ENCODE results near the gene CSK. TPM values are rescaled to one million over a fixed set of nuclear protein-coding genes. Genes with fewer than 3 reads are reported as not detected.
"Not testable (repeated sequence)": the region's sequence is repeated elsewhere in the genome, so short reads cannot be mapped to it uniquely, and the experiment has no call there.

Gene CSK
- total RNA-seq, 1 experiment from 2014 or later: 23.8 TPM

GRCh38 chr15:74770211-74770903, 11.5 kb upstream of the CSK start:
- no peak for DNase-seq (ENCODE audit: low read depth)

- DNase-seq (ENCODE audit: low read depth): no peak
Measured at GRCh38 chr15:74773329-74773728, 8.6 kb upstream of the CSK start.

GRCh38 chr15:74773731-74774252, 8.1 kb upstream of the CSK start:
- DNase-seq (ENCODE audit: low read depth): no peak

DNA sequence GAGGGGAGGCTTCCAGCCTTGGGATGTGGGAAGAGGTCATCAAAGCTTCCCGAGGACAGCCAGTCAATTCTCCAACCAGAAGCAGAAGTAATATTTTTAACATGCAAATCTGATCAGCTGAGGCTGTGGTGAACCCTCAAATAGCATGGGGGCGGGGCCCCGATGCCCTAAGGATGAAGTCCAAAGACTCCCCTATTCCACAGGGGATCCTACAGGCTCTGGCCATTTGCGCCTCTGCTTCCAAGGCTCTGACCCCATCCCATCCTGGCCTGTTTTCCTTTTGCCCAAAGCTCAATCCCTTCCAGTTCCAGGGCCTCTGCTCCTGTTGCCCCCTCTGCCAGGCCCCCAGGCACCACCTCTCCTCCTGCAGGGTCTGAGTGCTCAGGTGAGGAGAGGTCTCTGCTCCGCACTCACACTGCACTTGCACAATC, 6.7 kb upstream of the CSK start:
- DNase-seq (ENCODE audit: low read depth): no peak

GRCh38 chr15:74775894-74776293, 6.0 kb upstream of the CSK start:
- DNase-seq (ENCODE audit: low read depth): no peak

GRCh38 chr15:74776821-74777768, 4.8 kb upstream of the CSK start:
- no peak for DNase-seq (ENCODE audit: low read depth)

DNA sequence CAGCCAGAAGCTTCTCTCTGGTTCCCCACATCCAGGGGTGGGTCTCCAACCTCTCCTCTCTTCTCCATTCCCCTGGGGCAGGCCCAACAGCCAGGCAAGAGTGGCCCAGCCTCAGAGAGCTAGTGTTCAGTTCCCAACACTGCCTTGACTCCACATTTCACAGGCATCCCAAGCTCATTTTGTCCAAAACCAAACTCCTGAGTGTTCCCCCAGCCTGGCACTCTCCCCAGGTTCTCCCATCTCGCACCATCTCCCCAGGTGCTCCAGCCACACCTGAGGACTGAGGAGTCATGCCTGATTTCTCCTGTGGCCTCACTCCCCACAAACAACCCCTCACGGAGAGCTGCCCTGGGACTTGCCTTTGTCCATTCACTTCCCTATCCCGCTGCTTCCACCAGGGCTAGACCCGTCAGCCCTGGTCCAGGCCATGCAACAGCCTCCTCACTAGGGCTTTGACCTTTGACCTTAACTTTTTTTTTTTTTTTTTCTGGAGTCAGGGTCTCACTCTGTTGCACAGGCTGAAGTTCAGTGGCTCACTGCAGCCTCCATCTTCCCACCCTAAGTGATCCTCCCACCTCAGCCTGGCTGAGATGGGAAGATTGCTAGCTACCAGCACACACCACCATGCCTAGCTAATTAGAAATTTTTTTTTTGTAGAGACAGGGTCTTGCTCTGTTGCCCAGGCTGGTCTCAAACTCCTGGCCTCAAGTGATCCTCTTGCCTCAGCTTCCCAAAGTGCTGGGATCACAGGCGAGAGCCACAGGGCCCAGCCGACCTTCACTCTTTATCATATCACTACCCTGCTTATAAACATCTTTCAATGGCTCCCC, 3.9 kb upstream of the CSK start:
- DNase-seq (ENCODE audit: low read depth): no peak

DNA sequence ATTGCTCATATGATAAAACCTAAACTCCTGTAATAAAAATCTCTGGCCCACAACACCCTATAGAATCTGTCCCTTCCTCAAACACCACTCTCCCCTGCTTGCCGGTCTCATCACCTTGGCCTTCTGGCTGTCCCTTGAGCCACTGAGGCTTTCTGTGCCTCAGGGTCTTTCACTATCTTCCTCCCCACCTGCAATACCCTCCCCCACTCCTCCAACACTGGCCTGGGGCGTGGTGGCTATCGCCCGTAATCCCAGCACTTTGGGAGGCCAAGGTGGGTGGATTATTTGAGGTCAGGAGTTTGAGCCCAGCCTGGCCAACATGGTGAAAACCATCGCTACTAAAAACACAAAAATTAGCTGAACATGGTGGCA, 3.3 kb upstream of the CSK start:
- DNase-seq (ENCODE audit: low read depth): no peak

- DNase-seq (ENCODE audit: low read depth): no peak
Measured at GRCh38 chr15:74779162-74779648, 2.7 kb upstream of the CSK start.

- no peak for DNase-seq (ENCODE audit: low read depth)
Measured at GRCh38 chr15:74780523-74781430, 1.1 kb upstream of the CSK start.

- no peak for DNase-seq (ENCODE audit: low read depth)
Measured at GRCh38 chr15:74782259-74783071, 585 bp downstream of the CSK start.

DNA sequence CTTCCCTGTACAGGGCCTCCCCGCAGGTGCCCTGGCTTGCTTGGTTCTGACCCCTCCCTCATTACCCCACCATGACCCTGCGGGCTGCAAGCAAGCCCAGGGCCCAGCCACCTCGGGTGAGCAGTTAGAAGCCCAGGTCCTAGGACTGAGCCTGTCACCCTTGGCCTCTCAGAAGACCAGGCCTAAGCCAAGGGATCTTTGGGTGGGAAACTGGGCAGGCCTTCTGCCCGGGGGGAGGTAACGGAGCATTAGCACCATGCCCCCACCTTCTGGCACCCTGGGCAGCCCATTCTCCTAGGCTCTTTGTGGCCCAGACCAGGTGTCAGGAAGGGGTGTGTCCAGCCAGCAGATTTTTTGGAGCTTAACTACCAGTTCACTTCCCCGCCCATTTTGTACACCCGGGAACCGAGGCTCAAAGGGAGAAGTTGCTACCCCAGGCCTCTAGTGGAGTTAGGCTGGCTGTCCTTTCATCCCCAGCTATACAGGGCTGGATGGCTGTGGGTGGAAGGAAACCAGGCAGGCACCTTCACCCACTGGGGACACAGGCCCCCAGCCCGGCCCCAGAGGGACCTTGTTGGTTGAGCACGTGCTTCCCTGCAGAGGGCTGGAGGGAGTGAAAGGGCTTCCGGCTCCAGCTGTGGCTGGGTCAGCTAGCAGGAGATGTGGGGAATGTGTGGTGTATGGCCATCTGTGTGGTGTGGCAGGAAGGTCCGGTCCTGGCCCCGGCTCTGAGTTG, 1.4 kb downstream of the CSK start:
- DNase-seq (ENCODE audit: low read depth): no peak

DNA sequence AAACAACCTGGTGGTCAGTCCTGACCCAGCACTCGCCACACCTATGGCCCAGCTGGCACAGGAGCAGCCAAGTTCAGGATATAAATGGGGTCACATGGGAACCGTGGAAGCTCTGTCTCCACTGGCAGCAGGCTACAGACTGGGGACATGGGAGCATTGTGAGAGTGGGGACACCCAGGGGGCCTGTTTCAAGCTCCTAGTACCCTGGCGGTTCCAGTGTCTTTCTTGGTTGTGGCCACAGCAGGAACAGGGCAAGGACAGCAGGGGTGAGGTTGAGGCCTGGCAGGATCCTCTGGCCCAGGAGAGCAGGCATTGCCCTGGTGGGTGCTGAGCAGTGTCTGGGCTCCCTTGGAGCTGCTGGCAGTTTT, 1.9 kb downstream of the CSK start:
- DNase-seq (ENCODE audit: low read depth): no peak

DNA sequence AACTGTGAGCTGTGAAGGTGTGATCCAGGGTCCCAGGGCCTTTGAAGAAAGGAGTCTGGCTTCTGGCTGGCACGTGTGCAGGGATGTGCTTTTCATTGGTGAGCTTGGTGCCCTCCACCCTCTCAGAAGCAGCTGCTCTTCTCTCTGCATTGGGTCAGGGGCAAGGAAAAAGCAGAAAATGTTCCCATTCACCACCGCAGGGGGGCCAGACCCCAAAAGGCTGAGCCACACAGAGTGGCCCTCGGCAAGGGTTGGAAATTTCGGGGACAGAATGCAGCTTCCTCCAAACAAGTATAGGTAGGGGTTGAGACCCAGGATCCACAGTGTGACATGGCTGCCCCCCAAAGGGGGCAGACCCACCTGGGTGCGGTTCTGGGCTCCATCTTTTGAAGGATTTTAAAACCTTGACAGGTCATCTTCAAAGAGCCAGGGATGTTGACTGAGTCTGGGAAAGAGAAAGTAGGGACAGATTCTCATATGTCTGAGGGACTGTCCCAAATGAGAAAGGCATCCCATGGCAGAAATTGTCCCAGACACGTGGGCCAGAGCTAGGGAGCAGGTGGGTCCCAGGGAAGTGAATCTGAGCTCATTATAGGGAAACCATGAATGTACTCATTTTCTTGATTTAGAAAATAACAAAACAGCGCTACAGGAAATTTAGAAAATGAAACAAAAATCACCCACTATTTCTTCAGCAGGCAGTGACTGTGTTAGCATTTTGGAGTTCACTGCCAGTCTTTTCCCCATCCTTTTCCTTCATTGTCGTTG, 2.7 kb downstream of the CSK start:
- no peak for DNase-seq (ENCODE audit: low read depth)

GRCh38 chr15:74785194-74786032, 3.5 kb downstream of the CSK start:
- DNase-seq (ENCODE audit: low read depth): no peak

DNA sequence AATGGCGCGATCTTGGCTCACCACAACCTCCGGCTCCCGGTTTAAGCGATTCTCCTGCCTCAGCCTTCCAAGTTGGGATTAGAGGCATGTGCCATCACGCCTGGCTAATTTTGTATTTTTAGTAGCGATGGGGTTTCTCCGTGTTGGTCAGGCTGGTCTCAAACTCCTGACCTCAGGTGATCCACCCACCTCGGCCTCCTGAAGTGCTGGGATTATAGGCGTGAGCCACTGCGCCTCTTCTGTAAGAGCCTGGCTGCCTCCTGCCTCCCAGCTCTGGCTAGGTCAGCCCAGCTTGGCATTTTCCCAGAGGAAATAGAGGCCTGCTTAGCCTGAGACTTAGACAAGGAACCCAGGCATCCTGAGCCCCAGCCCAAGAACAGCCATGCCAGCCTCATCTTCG, 4.2 kb downstream of the CSK start:
- DNase-seq (ENCODE audit: low read depth): not testable (repeated sequence)

DNA sequence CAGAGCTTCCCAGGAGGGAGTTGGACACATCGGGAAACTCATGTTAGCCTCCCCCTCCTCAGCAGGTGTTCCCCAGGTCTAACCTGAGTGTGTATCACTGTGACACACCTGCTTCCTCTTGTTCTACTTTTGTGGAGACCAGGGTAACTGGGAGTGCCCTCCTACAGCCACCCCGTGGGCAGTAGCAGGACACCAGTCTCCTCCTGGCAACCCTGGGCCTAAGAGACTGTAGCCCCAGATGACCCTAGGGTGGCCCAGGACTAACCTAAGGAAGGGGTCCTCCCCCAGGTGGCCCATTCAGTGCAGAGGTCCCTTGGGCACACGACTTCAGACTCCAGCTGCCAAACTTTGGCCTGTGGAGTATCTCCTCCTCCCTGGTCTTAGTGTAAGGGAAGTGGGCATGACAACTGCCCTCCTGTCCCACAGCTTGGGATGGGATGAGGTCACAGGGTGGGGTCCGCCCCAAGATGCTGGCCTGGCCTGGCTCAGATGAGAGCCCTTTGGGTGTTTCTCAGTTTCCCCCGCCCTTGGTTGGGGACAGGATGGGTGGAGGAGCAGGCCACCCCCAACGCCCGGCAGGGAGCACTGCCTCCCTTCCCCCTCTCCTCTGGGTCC, 4.8 kb downstream of the CSK start:
- DNase-seq (ENCODE audit: low read depth): no peak
